Breast epithelium (tissue), 4 donors: ENCODE results near the gene SLC5A9. TPM values are rescaled to one million over a fixed set of nuclear protein-coding genes. Genes with fewer than 3 reads are reported as not detected.
A peak's percentile ranks its signal among the peaks of the same experiment; 100 is the strongest.

Source experiments
- DNase-seq, 2 donors: peaks; one replicate each; pipeline ENCODE4 v3.0.0-alpha.2; 2019; ENCODE audit warnings: low spot score in 2 of 2
- H3K27ac ChIP-seq, 2 donors: fragments of 200-600 bp; sonication (generic) in 1 of 2; one replicate each; pipeline ENCODE4 v1.5.1; 2016 to 2019; ENCODE audit warnings: mild to moderate bottlenecking in 1 of 2
- H3K27me3 ChIP-seq, 2 donors: fragments of 200-600 bp; sonication (generic) in 1 of 2; one replicate each; pipeline versions ENCODE4 v1.5.1 to v1.6.0; 2017 to 2019; ENCODE audit warnings: control low read depth in 1 of 2, mild to moderate bottlenecking in 1 of 2
- H3K36me3 ChIP-seq: fragments of 200-600 bp; one replicate; pipeline ENCODE4 v1.5.1; 2019
- H3K4me1 ChIP-seq, 2 donors: fragments of 200-600 bp; sonication (generic); one replicate each; pipeline ENCODE4 v1.5.1; 2016 to 2019; ENCODE audit warnings: control low read depth in 1 of 2
- H3K4me3 ChIP-seq, 3 donors: fragments of 200-600 bp; sonication (generic); 1 replicate in 2 of 3; 2 replicates in 1 of 3; pipeline ENCODE4 v1.5.1; 2016 to 2019; ENCODE audit warnings: mild to moderate bottlenecking in 3 of 3, moderate library complexity in 2 of 3
- H3K9me3 ChIP-seq, 2 donors: fragments of 200-600 bp; sonication (generic) in 1 of 2; one replicate each; pipeline ENCODE4 v1.5.1; 2016 to 2019; ENCODE audit warnings: control low read depth in 1 of 2
- POLR2A ChIP-seq: fragments of 450-650 bp; IDR thresholded peaks from one replicate; pipeline ENCODE4 v1.6.1; 2016; ENCODE audit warnings: antibody characterized with exemption, mild to moderate bottlenecking, moderate library complexity
- POLR2AphosphoS5 ChIP-seq, 3 donors: sonication (generic); formaldehyde crosslinking; IDR thresholded peaks; one replicate each; pipeline ENCODE4 v1.6.1; 2017; ENCODE audit warnings: antibody characterized with exemption in 3 of 3
- intact Hi-C: fragments of 100-400 bp; cut with DNase I; formaldehyde crosslinking; loops from one replicate; pipeline ENCODE4 v1.15.1; 2023; ENCODE audit warnings: low total_unique reads
- total RNA-seq, 3 donors: library from RNA; depleted of rRNA; stranded (reverse); fragments of >200 nt; gene quantifications; one replicate each; pipeline ENCODE4 v1.1.0, GENCODE V29; 2016
- TF ChIP-seq, protein P1 (sequence below), 3 donors: fragments of 450-650 bp; IDR thresholded peaks; one replicate each; pipeline ENCODE4 v1.5.1; 2016 to 2017; ENCODE audit warnings: antibody characterized with exemption in 3 of 3, mild to moderate bottlenecking in 3 of 3, moderate library complexity in 3 of 3

Gene SLC5A9
- total RNA-seq, 3 donors from 2014 or later = 0.16 to 0.73 TPM; not detected in 1

DNA sequence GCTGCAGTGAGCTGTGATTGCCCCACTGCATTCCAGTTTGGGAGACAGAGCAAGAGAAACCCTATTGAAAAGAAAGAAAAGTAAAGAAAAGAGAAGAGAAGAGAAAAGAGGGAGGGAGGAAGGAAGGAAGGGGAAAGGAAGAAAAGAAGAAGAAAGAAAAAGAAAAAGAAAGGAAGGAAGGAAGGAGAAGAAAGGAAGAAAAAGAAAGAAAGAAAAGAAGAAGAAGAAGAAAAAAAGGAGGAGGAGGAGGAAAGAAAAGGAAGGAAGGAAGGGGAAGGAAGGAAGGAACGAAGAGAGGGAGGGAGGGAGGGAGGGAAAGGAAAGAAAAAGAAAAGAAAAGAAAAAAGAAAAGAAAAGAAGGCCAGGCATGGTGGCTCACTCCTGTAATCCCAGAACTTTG, 10.2 kb downstream of the SLC5A9 start:
- Histone ChIP-seq H3K4me3 (no peak overlapping the region), H3K27me3 (no peaks in the 10 kb centered on the region), H3K9me3 (no peaks in the 10 kb centered on the region), H3K27ac (no peak overlapping the region), H3K4me1 (no peaks in the 10 kb centered on the region), H3K36me3 (no peaks in the 10 kb centered on the region)
- DNase-seq = no peak
- TF ChIP-seq POLR2AphosphoS5 (IDR thresholded peaks at IDR 0.05) (no peak), POLR2A (no peak)
- TF ChIP-seq, protein P1, sequence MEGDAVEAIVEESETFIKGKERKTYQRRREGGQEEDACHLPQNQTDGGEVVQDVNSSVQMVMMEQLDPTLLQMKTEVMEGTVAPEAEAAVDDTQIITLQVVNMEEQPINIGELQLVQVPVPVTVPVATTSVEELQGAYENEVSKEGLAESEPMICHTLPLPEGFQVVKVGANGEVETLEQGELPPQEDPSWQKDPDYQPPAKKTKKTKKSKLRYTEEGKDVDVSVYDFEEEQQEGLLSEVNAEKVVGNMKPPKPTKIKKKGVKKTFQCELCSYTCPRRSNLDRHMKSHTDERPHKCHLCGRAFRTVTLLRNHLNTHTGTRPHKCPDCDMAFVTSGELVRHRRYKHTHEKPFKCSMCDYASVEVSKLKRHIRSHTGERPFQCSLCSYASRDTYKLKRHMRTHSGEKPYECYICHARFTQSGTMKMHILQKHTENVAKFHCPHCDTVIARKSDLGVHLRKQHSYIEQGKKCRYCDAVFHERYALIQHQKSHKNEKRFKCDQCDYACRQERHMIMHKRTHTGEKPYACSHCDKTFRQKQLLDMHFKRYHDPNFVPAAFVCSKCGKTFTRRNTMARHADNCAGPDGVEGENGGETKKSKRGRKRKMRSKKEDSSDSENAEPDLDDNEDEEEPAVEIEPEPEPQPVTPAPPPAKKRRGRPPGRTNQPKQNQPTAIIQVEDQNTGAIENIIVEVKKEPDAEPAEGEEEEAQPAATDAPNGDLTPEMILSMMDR (IDR thresholded peaks at IDR 0.05) = no peak
- intact Hi-C loops = no loop called here

GRCh38 chr1:48233666-48234485, 11.4 kb downstream of the SLC5A9 start:
- TF ChIP-seq POLR2AphosphoS5 (IDR thresholded peaks at IDR 0.05) (no peak), POLR2A (no peak)
- TF ChIP-seq, protein P1 (IDR thresholded peaks at IDR 0.05) = no peak
- H3K9me3 ChIP-seq = no peaks in the 10 kb centered on the region
- intact Hi-C loops = no loop called here
- no peaks in the 10 kb centered on the region for H3K4me1 ChIP-seq
- no peaks in the 10 kb centered on the region for H3K36me3 ChIP-seq
- H3K4me3 ChIP-seq = no peak overlapping the region
- no peaks in the 10 kb centered on the region for H3K27me3 ChIP-seq
- DNase-seq = no peak
- no peak overlapping the region for H3K27ac ChIP-seq

GRCh38 chr1:48235652-48236051, 13.1 kb downstream of the SLC5A9 start:
- Histone ChIP-seq H3K9me3 (no peaks in the 10 kb centered on the region), H3K4me3 (no peak overlapping the region), H3K27ac (no peak overlapping the region), H3K36me3 (no peaks in the 10 kb centered on the region), H3K27me3 (no peaks in the 10 kb centered on the region), H3K4me1 (no peaks in the 10 kb centered on the region)
- no peak for DNase-seq
- intact Hi-C loops = no loop called here
- TF ChIP-seq POLR2A = no peak
- TF ChIP-seq POLR2AphosphoS5 (IDR thresholded peaks at IDR 0.05) = no peak
- TF ChIP-seq, protein P1 (IDR thresholded peaks at IDR 0.05) = no peak

DNA sequence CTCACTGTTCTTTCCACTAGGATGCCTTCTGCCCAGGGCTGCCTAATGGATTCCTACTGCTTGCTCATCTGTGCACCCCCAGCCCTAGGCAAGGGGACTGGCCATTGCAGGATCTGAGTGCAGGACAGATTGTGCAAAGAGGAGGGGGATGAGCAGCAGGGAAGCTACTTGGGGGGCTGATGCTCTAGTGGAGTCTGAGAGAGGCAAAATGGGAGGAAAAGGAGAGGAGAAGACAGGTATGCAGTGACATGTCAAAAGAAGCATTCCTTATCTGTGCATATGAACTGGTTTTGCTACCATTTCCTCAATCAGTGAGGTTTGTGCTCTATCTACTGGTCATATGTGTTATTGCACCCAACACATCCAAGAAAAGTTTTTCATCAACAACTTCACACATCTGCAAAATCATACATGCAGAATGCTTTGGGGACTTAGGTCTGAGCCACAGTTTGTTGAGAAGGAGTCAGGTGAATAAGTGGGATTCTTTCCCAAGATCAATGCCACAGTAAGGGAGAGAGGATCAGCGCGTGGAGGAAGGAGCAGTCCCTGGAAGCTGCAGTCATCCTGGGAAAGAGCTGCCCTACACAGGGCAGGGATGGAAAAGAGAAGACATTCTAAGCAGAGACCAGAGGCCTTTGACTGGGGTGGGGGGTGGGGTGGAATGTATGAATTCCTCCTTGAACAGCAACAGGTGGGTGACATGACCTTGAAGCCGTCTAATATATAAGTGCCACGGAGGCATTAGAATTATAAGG, 14.4 kb downstream of the SLC5A9 start:
- no peaks in the 10 kb centered on the region for H3K9me3 ChIP-seq
- H3K4me3 ChIP-seq = no peak overlapping the region
- no peak overlapping the region for H3K27ac ChIP-seq
- no peaks in the 10 kb centered on the region for H3K27me3 ChIP-seq
- no peak for TF ChIP-seq POLR2AphosphoS5 (IDR thresholded peaks at IDR 0.05)
- TF ChIP-seq, protein P1 (IDR thresholded peaks at IDR 0.05) = peak; percentile 48 to 73 (median 66)
- DNase-seq = no peak
- intact Hi-C loops = no loop called here
- H3K36me3 ChIP-seq = no peaks in the 10 kb centered on the region
- H3K4me1 ChIP-seq = no peaks in the 10 kb centered on the region

- DNase-seq = no peak
- Histone ChIP-seq H3K27ac (no peak overlapping the region), H3K36me3 (no peaks in the 10 kb centered on the region), H3K27me3 (no peaks in the 10 kb centered on the region), H3K4me3 (no peak overlapping the region), H3K9me3 (no peaks in the 10 kb centered on the region), H3K4me1 (no peaks in the 10 kb centered on the region)
- intact Hi-C loops = no loop called here
- TF ChIP-seq POLR2AphosphoS5 (IDR thresholded peaks at IDR 0.05) = no peak
- TF ChIP-seq, protein P1 (IDR thresholded peaks at IDR 0.05) = no peak
- TF ChIP-seq POLR2A = no peak
Observed at GRCh38 chr1:48242141-48242736, 19.7 kb downstream of the SLC5A9 start.
